Inflammatory macrophage (primary cell): ENCODE data around the gene TMUB1.

ENCODE experiments used
- DNase-seq, 2 donors: peaks; one replicate each; pipeline ENCODE4 v3.0.0-alpha.2; 2020 to 2022

Gene TMUB1

GRCh38 chr7:151103973-151104372, 20.7 kb upstream of the TMUB1 start:
- no peak for DNase-seq

GRCh38 chr7:151102991-151103390, 19.7 kb upstream of the TMUB1 start:
- DNase-seq, result no peak

GRCh38 chr7:151101621-151102396, 18.5 kb upstream of the TMUB1 start:
- DNase-seq, result no peak

- DNase-seq, result no peak
These were observed 17.6 kb upstream of the TMUB1 start for GRCh38 chr7:151100921-151101320.

GRCh38 chr7:151099486-151100211, 16.4 kb upstream of the TMUB1 start:
- DNase-seq, result no peak

- DNase-seq, result no peak
These were observed 12.7 kb upstream of the TMUB1 start for GRCh38 chr7:151095828-151096475.

- DNase-seq, result no peak
These were observed 12.0 kb upstream of the TMUB1 start for GRCh38 chr7:151095123-151095797.

GRCh38 chr7:151094675-151095074, 11.4 kb upstream of the TMUB1 start:
- DNase-seq, result no peak

GRCh38 chr7:151093748-151094147, 10.5 kb upstream of the TMUB1 start:
- no peak for DNase-seq

GRCh38 chr7:151091988-151092387, 8.7 kb upstream of the TMUB1 start:
- DNase-seq, result no peak

- DNase-seq, result peak; percentile 80 to 83
These were observed 8.1 kb upstream of the TMUB1 start for GRCh38 chr7:151091431-151091830.

GRCh38 chr7:151091003-151091402, 7.7 kb upstream of the TMUB1 start:
- no peak for DNase-seq

- no peak for DNase-seq
These were observed 6.8 kb upstream of the TMUB1 start for GRCh38 chr7:151089893-151090730.

GRCh38 chr7:151088856-151089699, 5.8 kb upstream of the TMUB1 start:
- DNase-seq, result peak; percentile 94 to 98

GRCh38 chr7:151088019-151088855, 4.9 kb upstream of the TMUB1 start:
- peak; percentile 31 to 61 for DNase-seq

GRCh38 chr7:151087245-151088018, 4.1 kb upstream of the TMUB1 start:
- DNase-seq, result peak; percentile 35 to 68

- peak in 1 of 2 donors; percentile 23 for DNase-seq
These were observed 3.5 kb upstream of the TMUB1 start for GRCh38 chr7:151086802-151087244.

- DNase-seq, result peak; percentile 91 to 93
These were observed 2.7 kb upstream of the TMUB1 start, which contains the start of gene AGAP3 for GRCh38 chr7:151085691-151086620. Gene AGAP3, plus strand, starts transcription at chr7:151086475. Its CDS starts 267 bp downstream, at chr7:151086742.
